Measurements from ENCODE around the gene SCN2B. TPM values are rescaled to one million over a fixed set of nuclear protein-coding genes. Genes with fewer than 3 reads are reported as not detected.

SCN2B gene
- total and polyA plus RNA-seq, 7 donors: 0.09 to 6.6 (median 0.51) TPM

DNA sequence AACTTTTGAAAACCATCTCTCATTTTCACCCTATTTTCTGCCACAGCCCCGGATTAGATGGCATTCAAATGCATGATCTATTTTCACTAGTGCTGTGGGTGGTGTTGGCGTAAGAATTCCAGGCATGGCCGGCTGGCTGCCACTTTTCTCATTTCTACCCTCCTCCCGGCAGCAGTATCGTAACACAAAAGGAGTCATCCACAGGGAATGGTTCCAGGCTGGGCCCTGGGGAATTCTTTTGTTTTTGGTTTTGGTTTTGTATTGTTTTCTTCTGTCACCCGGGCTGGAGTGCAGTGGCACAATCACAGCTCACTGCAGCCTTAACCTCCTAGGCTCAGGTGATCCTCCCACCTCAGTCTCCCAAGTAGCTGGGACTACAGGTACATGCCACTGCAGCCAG, 34.6 kb upstream of the SCN2B start:
- DNase-seq (no peak), ATAC-seq (no peak)
- H3K4me1 ChIP-seq: no peaks in the 10 kb centered on the region
- no peak overlapping the region for H3K4me3 ChIP-seq
- no peaks in the 10 kb centered on the region for H3K36me3 ChIP-seq (ENCODE audit: insufficient read depth in 1 of 2, low read depth in 1 of 2)
- 16 to 18% (median 17%) methylated on average over 6 of the region's 6 CpGs for WGBS, 3 donors
- TF ChIP-seq, protein P1, sequence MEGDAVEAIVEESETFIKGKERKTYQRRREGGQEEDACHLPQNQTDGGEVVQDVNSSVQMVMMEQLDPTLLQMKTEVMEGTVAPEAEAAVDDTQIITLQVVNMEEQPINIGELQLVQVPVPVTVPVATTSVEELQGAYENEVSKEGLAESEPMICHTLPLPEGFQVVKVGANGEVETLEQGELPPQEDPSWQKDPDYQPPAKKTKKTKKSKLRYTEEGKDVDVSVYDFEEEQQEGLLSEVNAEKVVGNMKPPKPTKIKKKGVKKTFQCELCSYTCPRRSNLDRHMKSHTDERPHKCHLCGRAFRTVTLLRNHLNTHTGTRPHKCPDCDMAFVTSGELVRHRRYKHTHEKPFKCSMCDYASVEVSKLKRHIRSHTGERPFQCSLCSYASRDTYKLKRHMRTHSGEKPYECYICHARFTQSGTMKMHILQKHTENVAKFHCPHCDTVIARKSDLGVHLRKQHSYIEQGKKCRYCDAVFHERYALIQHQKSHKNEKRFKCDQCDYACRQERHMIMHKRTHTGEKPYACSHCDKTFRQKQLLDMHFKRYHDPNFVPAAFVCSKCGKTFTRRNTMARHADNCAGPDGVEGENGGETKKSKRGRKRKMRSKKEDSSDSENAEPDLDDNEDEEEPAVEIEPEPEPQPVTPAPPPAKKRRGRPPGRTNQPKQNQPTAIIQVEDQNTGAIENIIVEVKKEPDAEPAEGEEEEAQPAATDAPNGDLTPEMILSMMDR (IDR thresholded peaks at IDR 0.05): no peak
- peaks cover 4 to 39% (median 7%) of the 10 kb centered on the region in 3 donors for H3K27me3 ChIP-seq (ENCODE audit: insufficient read depth in 3 of 3, low read length in 2 of 3)
- H3K27ac ChIP-seq: no peak overlapping the region
- intact Hi-C loops (cut with DNase I): loop anchor here in 1 of 2 donors (5.0 kb wide), 1 partner anchor 51 kb away; the partner anchor contains the start of gene MPZL2
- no peaks in the 10 kb centered on the region for H3K9me3 ChIP-seq

DNA sequence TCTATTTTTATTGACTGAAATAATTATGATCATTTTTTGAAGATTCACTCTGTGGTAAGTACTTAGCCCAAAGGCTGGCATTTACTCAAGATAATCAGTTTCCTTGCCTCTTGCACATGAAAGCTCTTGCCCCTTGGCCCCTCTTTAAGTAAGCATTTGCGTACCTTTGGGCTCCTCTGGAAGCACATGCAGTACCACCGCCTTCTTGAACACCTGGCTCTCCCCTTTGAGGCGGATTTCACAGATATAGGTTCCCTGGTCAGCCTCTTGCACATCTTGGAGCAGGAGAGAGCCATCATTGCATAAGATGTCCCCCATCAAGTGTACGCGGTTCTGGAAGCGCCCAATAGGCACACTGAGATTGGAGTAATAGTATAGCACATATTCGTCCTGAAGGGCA, 33.9 kb upstream of the SCN2B start:
- H3K36me3 ChIP-seq (ENCODE audit: insufficient read depth in 1 of 2, low read depth in 1 of 2): no peaks in the 10 kb centered on the region
- no peak for ATAC-seq
- 86 to 90% (median 89%) methylated on average over 7 of the region's 7 CpGs for WGBS, 3 donors
- DNase-seq: no peak
- intact Hi-C loops (cut with DNase I): loop anchor here in 1 of 2 donors (5.0 kb wide), 1 partner anchor 52 kb away; the partner anchor contains the start of gene MPZL2
- H3K27ac ChIP-seq: no peak overlapping the region
- no peaks in the 10 kb centered on the region for H3K9me3 ChIP-seq
- H3K4me3 ChIP-seq: no peak overlapping the region
- H3K4me1 ChIP-seq: no peaks in the 10 kb centered on the region
- TF ChIP-seq, protein P1 (IDR thresholded peaks at IDR 0.05): no peak
- H3K27me3 ChIP-seq (ENCODE audit: insufficient read depth in 3 of 3, low read length in 2 of 3): peaks cover 4 to 35% (median 10%) of the 10 kb centered on the region in 3 donors

DNA sequence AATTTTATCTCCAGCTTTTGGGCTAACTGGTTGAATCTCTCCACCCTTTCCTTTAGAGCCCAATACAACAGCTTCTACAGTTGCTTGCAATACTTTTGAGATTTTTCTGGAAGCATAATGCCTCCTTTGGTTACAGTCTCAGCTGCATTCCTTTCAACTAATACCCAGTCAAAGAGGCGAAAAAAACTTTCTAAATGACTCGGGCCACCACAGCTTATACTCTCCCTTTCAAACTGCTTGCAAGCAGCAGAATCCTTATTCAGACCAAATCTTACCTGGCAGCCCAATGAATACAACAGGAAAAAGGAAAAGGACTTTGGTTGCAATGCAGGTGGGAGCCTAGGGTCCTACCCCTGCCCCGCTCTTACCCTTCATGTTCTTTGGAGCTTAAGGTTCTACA, 32.6 kb upstream of the SCN2B start:
- H3K4me1 ChIP-seq: no peaks in the 10 kb centered on the region
- DNase-seq: no peak
- no peaks in the 10 kb centered on the region for H3K9me3 ChIP-seq
- peaks cover 4 to 29% (median 8%) of the 10 kb centered on the region in 3 donors for H3K27me3 ChIP-seq (ENCODE audit: insufficient read depth in 3 of 3, low read length in 2 of 3)
- no peaks in the 10 kb centered on the region for H3K36me3 ChIP-seq (ENCODE audit: insufficient read depth in 1 of 2, low read depth in 1 of 2)
- no peak overlapping the region for H3K27ac ChIP-seq
- no peak overlapping the region for H3K4me3 ChIP-seq
- no peak for ATAC-seq
- WGBS, 3 donors: 56 to 63% (median 62%) methylated on average over 3 of the region's 3 CpGs
- intact Hi-C loops (cut with DNase I): loop anchor here in 1 of 2 donors (10.0 kb wide), 1 partner anchor 76 kb away; no protein-coding TSS in a partner anchor
- TF ChIP-seq, protein P1 (IDR thresholded peaks at IDR 0.05): no peak

DNA sequence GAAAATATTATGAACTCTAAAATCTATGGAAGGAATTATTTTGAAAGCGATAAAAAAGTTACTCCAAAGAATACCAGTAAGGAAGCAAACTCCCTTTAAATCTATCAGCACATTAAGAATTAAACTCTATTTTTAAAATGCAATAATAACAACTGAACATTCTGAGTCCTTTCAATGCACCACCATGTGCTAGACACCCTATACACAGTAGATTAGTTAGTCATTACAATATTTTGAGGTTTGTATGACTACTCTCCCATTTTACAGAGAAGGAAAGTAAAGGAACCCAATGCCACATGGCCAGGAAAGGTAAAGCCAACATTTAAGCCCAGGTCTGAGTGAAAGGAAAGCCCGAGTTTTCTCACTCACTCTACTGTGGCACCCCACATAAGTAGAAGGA, 30.6 kb upstream of the SCN2B start:
- Histone ChIP-seq H3K27ac (no peak overlapping the region), H3K4me3 (no peak overlapping the region), H3K27me3 (ENCODE audit: insufficient read depth in 3 of 3, low read length in 2 of 3) (peaks cover 4 to 22% (median 8%) of the 10 kb centered on the region in 3 donors), H3K4me1 (no peaks in the 10 kb centered on the region), H3K36me3 (ENCODE audit: insufficient read depth in 1 of 2, low read depth in 1 of 2) (no peaks in the 10 kb centered on the region), H3K9me3 (no peaks in the 10 kb centered on the region)
- TF ChIP-seq, protein P1 (IDR thresholded peaks at IDR 0.05): no peak
- intact Hi-C loops (cut with DNase I): loop anchor here in 1 of 2 donors (10.0 kb wide), 1 partner anchor 78 kb away; no protein-coding TSS in a partner anchor
- no peak for DNase-seq
- WGBS, 3 donors: 73 to 80% (median 79%) methylated on average over 2 of the region's 2 CpGs
- no peak for ATAC-seq
